Astrocyte (in vitro differentiated cells and primary cell): ENCODE data around the gene EFNA5. TPM values are rescaled to one million over a fixed set of nuclear protein-coding genes. Genes with fewer than 3 reads are reported as not detected.

Experiments
- DNase-seq: peaks from one replicate; pipeline ENCODE4 v3.0.0-alpha.2; 2010; ENCODE audit warnings: low read depth
- FAIRE-seq: peaks from 2 replicates; lab custom pipeline; 2011; peaks lifted over from hg19 to GRCh38; lab: Jason Lieb, UNC
- H2AFZ ChIP-seq: 2 replicates; pipeline ENCODE4 v1.6.0; 2012; ENCODE audit warnings: low read depth, low read length, inconsistent platforms
- H3K27ac ChIP-seq: 2 replicates; pipeline ENCODE4 v1.5.1; 2011; ENCODE audit warnings: low read depth, low read length, inconsistent platforms
- H3K27me3 ChIP-seq: 2 replicates; pipeline ENCODE4 v1.6.0; 2011; ENCODE audit warnings: low read length, inconsistent platforms; ENCODE audit not compliant: insufficient read depth
- H3K36me3 ChIP-seq: 2 replicates; pipeline ENCODE4 v1.5.1; 2011; ENCODE audit warnings: low read length, inconsistent platforms; ENCODE audit not compliant: insufficient read depth
- H3K4me1 ChIP-seq: 2 replicates; pipeline ENCODE4 v1.5.1; 2011; ENCODE audit warnings: low read length, inconsistent platforms; ENCODE audit not compliant: insufficient read depth
- H3K4me2 ChIP-seq: 2 replicates; pipeline ENCODE4 v1.6.0; 2012; ENCODE audit warnings: low read length, inconsistent platforms
- H3K4me3 ChIP-seq: 2 replicates; pipeline ENCODE4 v1.5.1; 2011; ENCODE audit warnings: low read depth, mild to moderate bottlenecking, low read length, inconsistent platforms; ENCODE audit not compliant: insufficient read depth
- H3K79me2 ChIP-seq: 2 replicates; pipeline ENCODE4 v1.6.0; 2012; ENCODE audit warnings: mild to moderate bottlenecking, low read length, inconsistent platforms; ENCODE audit not compliant: insufficient read depth
- H3K9ac ChIP-seq: 2 replicates; pipeline ENCODE4 v1.6.0; 2012; ENCODE audit warnings: mild to moderate bottlenecking, low read length, inconsistent platforms
- H3K9me3 ChIP-seq: 2 replicates; pipeline ENCODE4 v1.5.1; 2012; ENCODE audit warnings: low read depth, mild to moderate bottlenecking, low read length, inconsistent platforms; ENCODE audit not compliant: insufficient read depth
- H4K20me1 ChIP-seq: 2 replicates; pipeline ENCODE4 v1.6.0; 2012; ENCODE audit warnings: low read length, inconsistent platforms; ENCODE audit not compliant: insufficient read depth
- H3K27ac Mint-ChIP-seq: one replicate; pipeline ENCODE4 v1.8.0; 2021; ENCODE audit warnings: mild to moderate bottlenecking, mixed read lengths; ENCODE audit not compliant: unreplicated experiment
- H3K27me3 Mint-ChIP-seq: one replicate; pipeline ENCODE4 v1.8.0; 2021; ENCODE audit warnings: low read depth, mixed read lengths; ENCODE audit not compliant: unreplicated experiment
- H3K36me3 Mint-ChIP-seq: one replicate; pipeline ENCODE4 v1.8.0; 2021; ENCODE audit warnings: low read depth, mixed read lengths; ENCODE audit not compliant: unreplicated experiment
- H3K4me1 Mint-ChIP-seq: one replicate; pipeline ENCODE4 v1.8.0; 2021; ENCODE audit warnings: low read depth, mixed read lengths; ENCODE audit not compliant: unreplicated experiment
- H3K4me3 Mint-ChIP-seq: one replicate; pipeline ENCODE4 v1.8.0; 2021; ENCODE audit warnings: mild to moderate bottlenecking, moderate library complexity, mixed read lengths; ENCODE audit not compliant: unreplicated experiment
- H3K9me3 Mint-ChIP-seq: one replicate; pipeline ENCODE4 v1.8.0; 2021; ENCODE audit warnings: mild to moderate bottlenecking, mixed read lengths; ENCODE audit not compliant: unreplicated experiment
- CTCF ChIP-seq: IDR thresholded peaks from 2 replicates; pipeline ENCODE4 v1.5.1; 2011; ENCODE audit warnings: low read depth, mild to moderate bottlenecking, inconsistent platforms, low read length, moderate library complexity; ENCODE audit not compliant: insufficient read depth
- EZH2 ChIP-seq: IDR thresholded peaks from 2 replicates; pipeline ENCODE4 v1.6.1; 2012; ENCODE audit warnings: mild to moderate bottlenecking, low read length, inconsistent platforms; ENCODE audit not compliant: insufficient read depth
- total RNA-seq: library from RNA; stranded (reverse); gene quantifications from 2 replicates; pipeline ENCODE4 v1.2.1, GENCODE V29; 2021

Gene EFNA5
- total RNA-seq, 1 donor from 2014 or later = 59.3 TPM

DNA sequence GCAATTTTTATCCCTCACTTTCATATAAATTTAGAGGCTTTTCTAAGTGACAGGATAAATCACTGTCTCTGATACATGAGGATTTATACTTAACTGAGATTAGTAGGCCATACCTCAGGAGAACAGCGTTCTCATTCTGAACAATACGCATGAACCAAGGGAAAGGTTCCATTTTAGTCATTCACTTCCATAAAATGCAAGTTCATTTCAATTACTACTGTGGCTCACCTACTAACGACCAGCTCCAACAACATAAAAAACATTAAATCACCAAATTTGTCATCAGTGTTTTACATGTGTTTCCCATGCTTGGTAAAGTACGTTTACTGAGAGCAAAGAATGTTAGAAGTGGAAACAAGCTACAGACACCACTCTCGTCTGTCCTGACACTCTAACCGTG lies 67.4 kb downstream of the EFNA5 start:
- DNase-seq (no peak), FAIRE-seq (no peak)
- Histone ChIP-seq H3K36me3 (no peaks in the 10 kb centered on the region), H3K27me3 (no peaks in the 10 kb centered on the region), H3K9ac (no peak overlapping the region), H3K4me3 (no peak overlapping the region), H3K79me2 (no peaks in the 10 kb centered on the region), H3K4me1 (no peaks in the 10 kb centered on the region), H3K4me2 (no peak overlapping the region), H2AFZ (no peak overlapping the region), H3K9me3 (no peaks in the 10 kb centered on the region), H3K27ac (no peak overlapping the region), H4K20me1 (no peaks in the 10 kb centered on the region)
- Mint-ChIP-seq H3K9me3 (no peaks in the 10 kb centered on the region), H3K4me3 (no peak overlapping the region), H3K27me3 (no peaks in the 10 kb centered on the region), H3K36me3 (peaks cover 9% of the 10 kb centered on the region), H3K27ac (no peak overlapping the region), H3K4me1 (peaks cover 43% of the 10 kb centered on the region)
- TF ChIP-seq CTCF (no peak), EZH2 (no peak)

DNA sequence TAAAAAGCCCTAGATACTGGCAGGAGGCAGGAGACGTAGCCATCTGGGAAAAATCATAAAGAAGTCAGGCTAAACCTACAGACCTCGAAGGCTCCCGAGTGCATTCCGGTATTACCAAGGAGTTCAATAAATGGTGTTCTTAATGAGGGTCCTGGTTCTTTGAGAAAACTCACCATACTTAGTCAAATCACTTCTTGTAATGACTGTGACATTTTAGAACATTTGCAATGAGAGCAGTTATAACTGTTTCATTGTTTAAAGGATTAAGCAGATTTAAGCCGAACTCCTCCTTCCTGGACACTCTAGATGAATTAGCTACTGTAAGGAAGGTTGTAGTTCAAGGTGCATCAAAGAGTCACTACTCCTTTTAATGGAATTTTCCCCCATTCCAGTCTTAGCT lies 67.8 kb downstream of the EFNA5 start:
- no peaks in the 10 kb centered on the region for H3K9me3 Mint-ChIP-seq
- Histone ChIP-seq H3K4me3 (no peak overlapping the region), H3K27me3 (no peaks in the 10 kb centered on the region), H2AFZ (no peak overlapping the region), H3K9ac (no peak overlapping the region), H3K79me2 (no peaks in the 10 kb centered on the region), H3K27ac (no peak overlapping the region), H3K4me2 (no peak overlapping the region), H3K9me3 (no peaks in the 10 kb centered on the region), H4K20me1 (no peaks in the 10 kb centered on the region), H3K36me3 (no peaks in the 10 kb centered on the region), H3K4me1 (no peaks in the 10 kb centered on the region)
- H3K27me3 Mint-ChIP-seq = no peaks in the 10 kb centered on the region
- H3K36me3 Mint-ChIP-seq = peaks cover 9% of the 10 kb centered on the region
- DNase-seq (no peak), FAIRE-seq (no peak)
- TF ChIP-seq CTCF (no peak), EZH2 (no peak)
- H3K4me1 Mint-ChIP-seq = peaks cover 41% of the 10 kb centered on the region
- no peak overlapping the region for H3K4me3 Mint-ChIP-seq
- no peak overlapping the region for H3K27ac Mint-ChIP-seq

GRCh38 chr5:107601076-107601475 lies 69.7 kb downstream of the EFNA5 start:
- Histone ChIP-seq H2AFZ (no peak overlapping the region), H3K27me3 (no peaks in the 10 kb centered on the region), H3K27ac (no peak overlapping the region), H3K4me2 (no peak overlapping the region), H3K79me2 (no peaks in the 10 kb centered on the region), H3K36me3 (no peaks in the 10 kb centered on the region), H3K4me3 (no peak overlapping the region), H3K9ac (no peak overlapping the region), H3K9me3 (no peaks in the 10 kb centered on the region), H3K4me1 (no peaks in the 10 kb centered on the region), H4K20me1 (no peaks in the 10 kb centered on the region)
- FAIRE-seq (no peak), DNase-seq (no peak)
- peaks cover 9% of the 10 kb centered on the region for H3K36me3 Mint-ChIP-seq
- H3K27ac Mint-ChIP-seq = no peak overlapping the region
- H3K4me3 Mint-ChIP-seq = no peak overlapping the region
- peaks cover 29% of the 10 kb centered on the region for H3K4me1 Mint-ChIP-seq
- H3K9me3 Mint-ChIP-seq = no peaks in the 10 kb centered on the region
- TF ChIP-seq CTCF = no peak
- no peak for TF ChIP-seq EZH2
- no peaks in the 10 kb centered on the region for H3K27me3 Mint-ChIP-seq
